Measurements from ENCODE around the gene COPE. TPM values are rescaled to one million over a fixed set of nuclear protein-coding genes. Genes with fewer than 3 reads are reported as not detected.

The COPE gene
- total RNA-seq, result 100 to 1,000 TPM; 121 to 195 (median 152) TPM

- TF ChIP-seq EP300 (IDR thresholded peaks at IDR 0.05), result no peak
- TF ChIP-seq POLR2A (IDR thresholded peaks at IDR 0.05), result peak; percentile 74 to 84
- peak; percentile 87 for TF ChIP-seq POLR2AphosphoS5 (IDR thresholded peaks at IDR 0.05)
- peak in 2 of 4 experiments; percentile 19 to 28 for TF ChIP-seq CTCF (IDR thresholded peaks at IDR 0.05)
- H3K9me3 ChIP-seq, result no peaks in the 10 kb centered on the region
- ATAC-seq, result peak; percentile 100
- 0% methylated on average over 7 to 21 of the region's 72 CpGs for WGBS, 2 donors (ENCODE audit: low coverage in 1 of 2)
- peak within 1 kb of the TSS; percentile 94 for H3K4me3 ChIP-seq
- H3K36me3 ChIP-seq, result peaks cover 0 to 48% of the 10 kb centered on the region in 2 donors
- H3K4me1 ChIP-seq, result peaks cover 0 to 59% (median 20%) of the 10 kb centered on the region in 3 donors
- peak within 1 kb of the TSS; percentile 87 to 94 (median 92) for H3K27ac ChIP-seq
- H3K27me3 ChIP-seq, result no peaks in the 10 kb centered on the region
Observed at GRCh38 chr19:18919086-18919899, at the start of gene COPE, which contains the start of gene DDX49. COPE (minus strand) TSS chr19:18919387; CDS start chr19:18919348, 39 bp downstream. DDX49 (plus strand) TSS chr19:18919715; CDS start chr19:18919742, 27 bp downstream.

- ATAC-seq, result peak; percentile 69
- no peaks in the 10 kb centered on the region for H3K9me3 ChIP-seq
- no peak overlapping the region for H3K4me3 ChIP-seq
- TF ChIP-seq POLR2AphosphoS5 (IDR thresholded peaks at IDR 0.05) (no peak), CTCF (IDR thresholded peaks at IDR 0.05) (no peak), EP300 (IDR thresholded peaks at IDR 0.05) (no peak), POLR2A (IDR thresholded peaks at IDR 0.05) (no peak)
- peaks cover 16% of the 10 kb centered on the region for H3K27me3 ChIP-seq
- WGBS, 2 donors (ENCODE audit: low coverage in 1 of 2), result 35 to 52% methylated on average over 5 to 10 of the region's 11 CpGs
- H3K4me1 ChIP-seq, result peaks cover 0 to 4% (median 0%) of the 10 kb centered on the region in 3 donors
- peak overlapping the region in 3 of 4 donors; percentile 50 to 74 (median 63) for H3K27ac ChIP-seq
- no peaks in the 10 kb centered on the region for H3K36me3 ChIP-seq
Observed at GRCh38 chr19:18967358-18968146, 48.4 kb upstream of the COPE start.

- no peak overlapping the region for H3K27ac ChIP-seq
- H3K4me3 ChIP-seq, result no peak overlapping the region
- H3K9me3 ChIP-seq, result no peaks in the 10 kb centered on the region
- TF ChIP-seq POLR2A (IDR thresholded peaks at IDR 0.05) (no peak), CTCF (IDR thresholded peaks at IDR 0.05) (no peak), POLR2AphosphoS5 (IDR thresholded peaks at IDR 0.05) (no peak), EP300 (IDR thresholded peaks at IDR 0.05) (no peak)
- WGBS, 2 donors (ENCODE audit: low coverage in 1 of 2), result 56% methylated on average over 4 of the region's 4 CpGs; no CpG with 5 or more reads in 1 of the 2 donors
- ATAC-seq, result no peak
- H3K27me3 ChIP-seq, result peaks cover 28% of the 10 kb centered on the region
- peaks cover 0 to 5% (median 4%) of the 10 kb centered on the region in 3 donors for H3K4me1 ChIP-seq
- no peaks in the 10 kb centered on the region for H3K36me3 ChIP-seq
Observed at GRCh38 chr19:18966307-18966706, 47.1 kb upstream of the COPE start.

GRCh38 chr19:18964121-18964520, 44.9 kb upstream of the COPE start:
- Histone ChIP-seq H3K9me3 (no peaks in the 10 kb centered on the region), H3K27ac (no peak overlapping the region), H3K27me3 (peaks cover 41% of the 10 kb centered on the region), H3K4me1 (peaks cover 0 to 5% (median 0%) of the 10 kb centered on the region in 3 donors), H3K4me3 (no peak overlapping the region), H3K36me3 (no peaks in the 10 kb centered on the region)
- TF ChIP-seq POLR2AphosphoS5 (IDR thresholded peaks at IDR 0.05) (no peak), EP300 (IDR thresholded peaks at IDR 0.05) (no peak), CTCF (IDR thresholded peaks at IDR 0.05) (no peak)
- 72 to 80% methylated on average over 1 to 2 of the region's 9 CpGs for WGBS, 2 donors (ENCODE audit: low coverage in 1 of 2)
- no peak for ATAC-seq

Data from gastroesophageal sphincter (tissue), 4 donors.